Raji (cell line): Measurements from ENCODE around the gene TRIM29.

Source experiments
- POLR2A ChIP-seq: IDR thresholded peaks from 2 replicates; pipeline ENCODE4 v1.6.1; 2011; ENCODE audit warnings: low read depth, low read length, control low read depth; ENCODE audit not compliant: insufficient read depth

Gene TRIM29

DNA sequence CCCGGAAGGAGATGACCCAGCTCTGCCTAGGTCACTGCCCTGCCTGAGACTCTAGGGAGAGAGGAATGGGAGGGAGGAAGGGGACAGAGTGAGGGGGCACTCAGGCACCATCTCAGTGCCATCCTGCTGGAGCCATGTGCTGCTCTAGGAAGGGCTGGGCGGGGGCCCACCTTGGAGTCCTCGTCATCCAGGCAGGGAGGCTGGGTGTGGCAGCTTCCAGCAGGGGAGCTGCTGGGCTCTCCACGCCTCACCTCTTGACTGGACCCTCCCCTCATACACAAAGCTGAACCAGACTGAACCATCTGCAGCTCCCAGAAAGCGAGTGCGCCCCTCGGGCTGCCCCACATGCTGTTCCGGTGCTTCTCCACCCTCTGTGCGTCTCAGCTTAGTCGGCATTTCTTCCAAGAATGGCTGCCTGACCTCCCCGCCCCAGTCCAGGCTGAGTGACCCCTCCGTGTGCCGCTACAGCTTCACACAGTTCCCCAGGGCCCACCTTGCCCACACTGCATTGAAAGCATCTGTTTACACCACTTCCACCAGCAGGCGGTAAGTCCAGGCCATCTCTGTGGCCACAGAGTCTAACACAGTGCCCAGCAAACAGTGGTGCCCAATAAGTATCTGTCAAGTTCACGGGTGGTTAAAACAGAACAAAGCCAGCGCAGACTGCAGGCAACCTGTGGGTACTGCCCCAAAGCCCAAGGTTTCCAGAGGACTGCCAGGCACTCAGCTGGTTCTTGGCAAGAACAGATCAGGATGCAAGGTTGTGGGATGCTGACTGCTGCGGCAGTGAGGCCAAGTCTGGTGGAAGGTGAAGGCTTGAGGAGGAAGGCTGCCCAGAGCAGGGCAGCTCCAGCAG, 9.4 kb upstream of the TRIM29 start:
- TF ChIP-seq POLR2A = no peak

- TF ChIP-seq POLR2A = no peak
Measured at GRCh38 chr11:120146413-120147093, 8.6 kb upstream of the TRIM29 start.

DNA sequence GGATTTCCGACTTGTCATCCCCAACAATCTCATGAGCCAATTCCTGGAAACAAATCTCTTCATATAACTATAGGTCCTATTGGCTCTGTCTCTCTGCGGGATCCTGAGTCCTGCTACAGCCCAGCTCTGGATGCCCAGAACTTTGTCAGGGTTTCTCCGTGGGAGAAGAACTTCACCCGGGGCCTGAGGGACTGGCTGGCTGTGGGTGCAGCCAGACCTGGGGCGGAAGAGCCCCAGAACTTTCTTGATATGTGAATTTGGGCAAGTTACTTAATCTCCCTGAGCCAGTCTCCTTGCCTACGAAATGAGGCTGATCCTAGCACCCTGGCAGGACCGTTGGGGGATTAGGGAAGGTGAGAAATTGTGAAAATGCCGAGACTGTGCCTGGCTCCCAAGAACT, 6.6 kb upstream of the TRIM29 start:
- no peak for TF ChIP-seq POLR2A

- TF ChIP-seq POLR2A = no peak
Measured at GRCh38 chr11:120142441-120143100, 4.7 kb upstream of the TRIM29 start.

GRCh38 chr11:120141768-120142423, 4.0 kb upstream of the TRIM29 start:
- TF ChIP-seq POLR2A = no peak

DNA sequence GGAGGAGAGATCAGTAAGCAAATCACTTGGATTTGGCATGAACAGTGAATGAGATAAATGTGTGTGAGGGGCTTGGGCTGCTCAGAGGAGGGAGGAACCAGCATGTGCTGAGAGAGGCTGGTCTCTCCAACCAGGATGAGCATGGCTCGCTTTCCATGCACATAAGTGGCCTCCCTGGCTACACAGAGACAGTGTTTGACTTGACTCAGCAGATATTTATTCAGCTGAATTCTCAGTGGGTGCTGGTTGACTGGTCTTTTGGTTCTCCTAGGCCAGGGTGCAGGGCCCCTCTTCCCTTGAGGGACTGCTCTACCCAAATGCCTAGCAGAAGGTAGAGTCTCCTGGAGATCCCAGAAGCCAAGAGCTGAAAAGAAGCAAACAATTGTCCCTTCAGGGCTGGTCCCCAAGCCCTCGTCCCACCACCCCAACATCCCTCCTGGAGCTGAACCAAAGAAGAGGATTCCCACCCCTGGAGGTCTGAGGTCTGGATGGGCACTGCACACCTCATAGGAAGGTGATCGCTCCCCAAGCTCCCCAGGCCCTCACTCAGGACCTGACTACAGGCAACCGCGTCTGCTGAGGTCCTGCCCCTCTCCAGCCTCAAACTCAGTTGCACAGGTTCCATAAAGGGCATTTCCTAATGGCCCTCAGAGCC, 3.3 kb upstream of the TRIM29 start:
- TF ChIP-seq POLR2A = no peak

GRCh38 chr11:120139316-120140069, 1.6 kb upstream of the TRIM29 start:
- TF ChIP-seq POLR2A = no peak

DNA sequence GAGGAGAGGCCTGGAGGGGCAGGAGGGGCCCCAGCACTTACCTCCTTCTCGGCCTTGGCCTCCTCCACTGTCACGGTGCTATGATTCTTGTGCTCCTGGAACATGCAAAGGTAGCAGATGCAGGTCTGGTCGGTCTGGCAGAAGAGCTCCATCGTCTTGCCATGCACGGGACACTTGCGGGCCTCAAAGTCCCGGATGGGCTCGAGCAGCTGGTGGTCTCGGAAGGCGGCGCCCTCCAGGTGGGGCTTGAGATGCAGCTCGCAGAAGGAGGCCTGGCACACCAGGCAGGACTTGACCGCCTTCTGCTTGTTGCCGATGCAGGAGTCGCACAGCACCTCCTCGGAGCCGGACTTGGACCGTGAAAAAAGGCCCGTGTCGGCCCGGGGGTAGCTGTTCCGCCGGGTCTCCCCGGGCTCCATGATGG, 714 bp downstream of the TRIM29 start:
- TF ChIP-seq POLR2A = no peak

GRCh38 chr11:120136356-120136755, 1.6 kb downstream of the TRIM29 start:
- TF ChIP-seq POLR2A = no peak

DNA sequence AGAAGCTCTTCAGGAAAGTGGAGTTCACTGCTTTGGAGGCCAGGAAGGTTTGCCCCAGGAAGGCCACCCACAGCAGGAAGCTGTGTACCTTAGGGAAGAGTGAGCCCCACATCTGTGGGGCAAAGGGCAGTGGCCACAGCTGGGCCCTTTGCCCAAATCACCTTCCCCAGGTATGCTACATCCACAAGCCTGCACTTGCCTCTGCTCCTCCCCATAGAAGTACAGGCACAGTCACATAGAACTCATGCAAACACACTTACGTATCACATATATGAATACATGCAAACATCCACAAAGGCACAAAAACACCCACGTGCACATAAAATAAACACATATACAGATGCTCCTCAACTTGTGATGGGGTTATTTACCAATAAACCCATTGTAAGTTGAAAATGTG, 2.1 kb downstream of the TRIM29 start:
- no peak for TF ChIP-seq POLR2A

DNA sequence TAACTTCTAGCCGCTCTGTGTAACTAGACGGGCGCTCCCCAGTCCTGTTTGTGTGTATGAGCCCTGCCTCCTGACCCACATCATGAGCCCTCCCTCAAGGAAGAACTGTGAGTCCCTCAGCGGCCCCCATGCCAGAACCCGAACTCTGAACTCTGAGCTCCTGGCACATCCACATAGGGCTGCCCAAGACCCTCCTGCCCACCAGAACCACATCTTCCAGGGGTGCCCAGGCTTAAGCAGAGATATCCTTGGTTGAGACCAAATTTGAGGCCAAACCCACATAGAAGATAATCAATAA, 3.0 kb downstream of the TRIM29 start:
- TF ChIP-seq POLR2A = no peak

- TF ChIP-seq POLR2A = no peak
Measured at GRCh38 chr11:120134106-120134930, 3.6 kb downstream of the TRIM29 start.
